Measurements from ENCODE around the gene SFSWAP. TPM values are rescaled to one million over a fixed set of nuclear protein-coding genes. Genes with fewer than 3 reads are reported as not detected.

SFSWAP gene
- total RNA-seq, 2 experiments from 2014 or later, result 54.9 to 55.9 TPM

GRCh38 chr12:131847456-131847855 is 136.6 kb downstream of the SFSWAP start:
- H3K36me3 Mint-ChIP-seq, result no peaks in the 10 kb centered on the region
- H3K27ac Mint-ChIP-seq, result no peak overlapping the region
- CTCF ChIA-PET, result interaction anchor here (0.7 kb wide), 1 partner anchor 242 kb away, joined by 4 read pairs; no protein-coding TSS in a partner anchor
- DNase-seq, result no peak
- H3K4me3 Mint-ChIP-seq, result no peak overlapping the region
- no peaks in the 10 kb centered on the region for H3K27me3 Mint-ChIP-seq
- no peak for ATAC-seq
- H3K4me1 Mint-ChIP-seq, result peaks cover 2% of the 10 kb centered on the region
- no peaks in the 10 kb centered on the region for H3K9me3 Mint-ChIP-seq (ENCODE audit: low read depth)

- ATAC-seq (no peak), DNase-seq (no peak)
- H3K9me3 Mint-ChIP-seq (ENCODE audit: low read depth), result no peaks in the 10 kb centered on the region
- CTCF ChIA-PET, result no interaction called here
- H3K27me3 Mint-ChIP-seq, result no peaks in the 10 kb centered on the region
- no peak overlapping the region for H3K27ac Mint-ChIP-seq
- no peaks in the 10 kb centered on the region for H3K36me3 Mint-ChIP-seq
- H3K4me1 Mint-ChIP-seq, result peaks cover 5% of the 10 kb centered on the region
- no peak overlapping the region for H3K4me3 Mint-ChIP-seq
These were observed 137.9 kb downstream of the SFSWAP start for GRCh38 chr12:131848753-131849152.

Other genes starting within 250 kb of the SFSWAP start
- gene MMP17, start 117.3 kb downstream of the SFSWAP start, total RNA-seq, result not detected
- 10 to 100 TPM; 20.2 to 24.4 TPM for gene ULK1, start 183.5 kb downstream of the SFSWAP start, total RNA-seq
- 10 to 100 TPM; 64.2 to 69.3 TPM for gene PUS1, start 218.2 kb downstream of the SFSWAP start, total RNA-seq
- 10 to 100 TPM; 54.1 to 68.0 TPM for gene EP400, start 238.9 kb downstream of the SFSWAP start, total RNA-seq